Measurements from ENCODE around the gene TMEM229A.
"Not testable (repeated sequence)": the region's sequence is repeated elsewhere in the genome, so short reads cannot be mapped to it uniquely, and the experiment has no call there.

Gene TMEM229A

DNA sequence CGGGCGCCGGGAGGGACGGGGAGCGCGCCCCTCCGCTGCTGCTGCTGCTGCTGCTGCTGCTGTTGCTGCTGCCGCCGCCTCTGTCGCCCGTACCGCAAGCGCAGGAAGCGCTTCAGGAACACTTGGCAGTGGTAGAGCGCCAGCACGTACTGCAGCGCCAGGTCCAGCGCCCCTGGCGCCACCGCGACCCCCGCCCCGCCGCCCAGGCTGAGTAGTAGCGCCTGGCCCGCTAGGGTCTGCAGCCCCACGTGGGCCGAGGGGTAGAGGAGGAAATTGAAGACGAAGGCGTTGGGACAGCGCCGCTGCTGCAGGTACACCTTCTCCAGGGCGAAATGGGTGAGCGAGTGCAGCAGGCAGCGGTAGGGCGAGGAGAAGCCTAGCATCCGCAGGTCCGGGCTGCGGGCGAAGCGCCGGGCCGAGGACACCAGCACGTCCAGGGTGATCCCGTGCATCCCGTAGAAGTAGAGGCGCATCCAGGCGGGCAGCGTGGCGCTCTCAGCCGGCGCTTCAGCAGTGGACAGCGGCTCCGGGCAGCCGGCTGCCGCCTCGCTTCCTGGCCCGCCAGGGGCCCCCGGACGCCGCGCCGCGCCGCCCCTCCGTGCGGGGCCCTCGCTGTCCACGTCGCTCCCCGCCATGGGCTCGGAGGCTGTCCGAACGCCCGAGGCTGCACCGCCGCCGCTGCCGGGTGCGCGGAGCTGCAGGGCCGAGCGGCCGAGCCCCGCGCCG lies at the start of gene TMEM229A:
Gene TMEM229A, minus strand, starts transcription at position 699 of the 726 bp plus-strand sequence. Its CDS starts 64 bp downstream, at position 635.
- ATAC-seq (peak; percentile 71), DNase-seq (peak; percentile 16 to 17)
- peaks cover 20% of the 10 kb centered on the region for H3K4me1 Mint-ChIP-seq
- H3K4me3 Mint-ChIP-seq: peak within 1 kb of the TSS; percentile 76 to 81
- H3K27ac Mint-ChIP-seq: no peak within 1 kb of the TSS
- no peaks in the 10 kb centered on the region for H3K9me3 Mint-ChIP-seq
- H3K27me3 Mint-ChIP-seq: peaks cover 55% of the 10 kb centered on the region

GRCh38 chr7:124082234-124082633 lies 49.4 kb upstream of the TMEM229A start:
- H3K4me3 Mint-ChIP-seq, ATAC-seq, H3K9me3 Mint-ChIP-seq, DNase-seq, H3K27me3 Mint-ChIP-seq, H3K4me1 Mint-ChIP-seq, H3K27ac Mint-ChIP-seq: not testable (repeated sequence)

GRCh38 chr7:124077546-124077945 lies 44.7 kb upstream of the TMEM229A start:
- Mint-ChIP-seq H3K27me3 (no peaks in the 10 kb centered on the region), H3K9me3 (no peaks in the 10 kb centered on the region), H3K4me3 (no peak overlapping the region), H3K27ac (no peak overlapping the region), H3K4me1 (no peaks in the 10 kb centered on the region)
- ATAC-seq (no peak), DNase-seq (no peak)

GRCh38 chr7:124076841-124077240 lies 44.0 kb upstream of the TMEM229A start:
- ATAC-seq: no peak
- Mint-ChIP-seq H3K27ac (no peak overlapping the region), H3K4me1 (no peaks in the 10 kb centered on the region), H3K27me3 (no peaks in the 10 kb centered on the region), H3K4me3 (no peak overlapping the region), H3K9me3 (no peaks in the 10 kb centered on the region)
- DNase-seq: no peak

- ATAC-seq (no peak), DNase-seq (no peak)
- Mint-ChIP-seq H3K9me3 (no peaks in the 10 kb centered on the region), H3K27me3 (no peaks in the 10 kb centered on the region), H3K27ac (peak overlapping the region in 1 of 2 donors; percentile 91), H3K4me1 (no peaks in the 10 kb centered on the region), H3K4me3 (no peak overlapping the region)
Measured at GRCh38 chr7:124074007-124074406, 41.1 kb upstream of the TMEM229A start.

DNA sequence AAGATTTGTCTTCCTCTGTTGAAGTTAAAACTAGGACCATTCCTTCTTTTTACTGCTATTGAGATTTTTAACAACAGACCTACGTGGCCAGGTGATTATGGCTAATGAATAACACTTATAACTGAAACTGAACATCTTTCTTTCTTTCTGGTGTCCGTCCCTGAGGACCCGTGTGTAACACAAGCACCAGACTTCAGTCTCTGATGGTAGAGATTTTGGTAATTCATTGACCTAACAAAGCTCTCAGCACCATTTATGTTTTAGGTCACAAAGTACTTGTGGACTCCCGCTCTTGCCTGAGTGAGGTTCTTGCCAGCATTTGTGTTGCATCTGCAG lies 40.4 kb upstream of the TMEM229A start:
- Mint-ChIP-seq H3K27me3 (no peaks in the 10 kb centered on the region), H3K4me1 (no peaks in the 10 kb centered on the region), H3K4me3 (no peak overlapping the region), H3K9me3 (no peaks in the 10 kb centered on the region), H3K27ac (no peak overlapping the region)
- DNase-seq (no peak), ATAC-seq (no peak)

DNA sequence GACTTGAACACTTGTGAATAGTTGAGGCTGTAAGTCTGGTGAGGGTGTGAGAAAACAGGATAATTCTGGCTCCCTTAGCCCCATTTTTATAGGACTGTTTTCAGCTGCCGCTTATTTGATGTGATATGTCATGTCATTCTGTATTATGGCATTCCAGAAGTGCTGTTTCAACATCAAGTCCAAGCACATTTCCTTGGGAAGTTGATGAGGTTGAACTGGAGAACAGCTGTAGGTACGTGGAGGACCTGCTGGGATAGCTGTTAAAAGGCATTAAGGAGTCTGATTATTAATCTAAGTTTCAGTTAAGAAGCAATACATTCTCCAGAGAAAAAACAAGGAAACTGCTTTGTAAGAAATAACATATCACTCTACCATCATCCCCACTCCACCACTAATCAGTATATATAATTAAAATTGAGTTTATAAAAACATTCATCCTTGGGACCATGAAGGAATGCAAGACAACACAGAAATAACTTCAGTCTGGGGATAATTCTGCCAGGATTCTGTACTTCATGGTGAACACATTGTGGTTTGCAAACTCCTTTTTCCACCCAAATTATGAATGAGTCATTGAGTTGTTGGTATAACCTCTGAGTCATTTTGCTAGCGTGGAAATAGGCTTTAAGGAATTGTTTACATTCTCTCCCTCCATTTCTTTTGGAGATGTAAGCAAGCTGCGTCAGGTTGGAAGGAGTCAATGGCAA lies 39.9 kb upstream of the TMEM229A start:
- Mint-ChIP-seq H3K9me3 (peaks cover 0 to 1% of the 10 kb centered on the region in 2 donors), H3K27ac (no peak overlapping the region), H3K4me3 (no peak overlapping the region), H3K4me1 (no peaks in the 10 kb centered on the region), H3K27me3 (no peaks in the 10 kb centered on the region)
- DNase-seq (no peak), ATAC-seq (no peak)

DNA sequence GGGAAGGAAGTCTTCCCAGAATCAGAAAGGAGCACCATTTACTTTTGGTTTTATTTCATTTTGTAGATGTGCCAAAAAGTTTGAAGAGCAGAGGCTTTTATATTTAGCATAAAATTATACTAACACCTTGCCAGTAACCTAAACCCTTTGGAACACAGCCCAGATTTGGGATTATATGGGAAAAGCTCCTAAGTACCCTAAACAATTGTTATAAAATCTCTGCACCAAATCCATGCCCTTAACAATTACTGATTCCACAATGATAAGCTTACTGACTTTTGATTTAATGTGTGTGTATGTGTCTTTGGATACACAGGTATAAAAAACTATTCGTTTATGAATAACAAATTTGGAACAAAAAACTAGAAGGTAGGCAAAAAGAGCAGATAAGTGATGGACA lies 39.0 kb upstream of the TMEM229A start:
- Mint-ChIP-seq H3K27me3 (no peaks in the 10 kb centered on the region), H3K4me3 (no peak overlapping the region), H3K4me1 (no peaks in the 10 kb centered on the region), H3K9me3 (peaks cover under 1 to 5% of the 10 kb centered on the region in 2 donors), H3K27ac (no peak overlapping the region)
- no peak for ATAC-seq
- no peak for DNase-seq

- ATAC-seq (no peak), DNase-seq (no peak)
- Mint-ChIP-seq H3K4me1 (no peaks in the 10 kb centered on the region), H3K9me3 (peaks cover 0 to 15% of the 10 kb centered on the region in 2 donors), H3K27me3 (no peaks in the 10 kb centered on the region), H3K4me3 (no peak overlapping the region), H3K27ac (no peak overlapping the region)
Measured at GRCh38 chr7:124062171-124062570, 29.3 kb upstream of the TMEM229A start.

GRCh38 chr7:124060528-124060927 lies 27.7 kb upstream of the TMEM229A start:
- H3K4me1 Mint-ChIP-seq: no peaks in the 10 kb centered on the region
- no peaks in the 10 kb centered on the region for H3K27me3 Mint-ChIP-seq
- DNase-seq (no peak), ATAC-seq (no peak)
- H3K4me3 Mint-ChIP-seq: no peak overlapping the region
- peaks cover 0 to 8% of the 10 kb centered on the region in 2 donors for H3K9me3 Mint-ChIP-seq
- H3K27ac Mint-ChIP-seq: no peak overlapping the region

GRCh38 chr7:124059375-124059774 lies 26.5 kb upstream of the TMEM229A start:
- Mint-ChIP-seq H3K27me3 (no peaks in the 10 kb centered on the region), H3K4me1 (no peaks in the 10 kb centered on the region), H3K27ac (no peak overlapping the region), H3K4me3 (no peak overlapping the region), H3K9me3 (peaks cover 0 to 8% of the 10 kb centered on the region in 2 donors)
- no peak for DNase-seq
- ATAC-seq: no peak

- Mint-ChIP-seq H3K27me3 (no peaks in the 10 kb centered on the region), H3K27ac (no peak overlapping the region), H3K4me3 (no peak overlapping the region), H3K9me3 (peaks cover 0 to 3% of the 10 kb centered on the region in 2 donors), H3K4me1 (no peaks in the 10 kb centered on the region)
- DNase-seq (no peak), ATAC-seq (no peak)
Measured at GRCh38 chr7:124058515-124058914, 25.6 kb upstream of the TMEM229A start.

DNA sequence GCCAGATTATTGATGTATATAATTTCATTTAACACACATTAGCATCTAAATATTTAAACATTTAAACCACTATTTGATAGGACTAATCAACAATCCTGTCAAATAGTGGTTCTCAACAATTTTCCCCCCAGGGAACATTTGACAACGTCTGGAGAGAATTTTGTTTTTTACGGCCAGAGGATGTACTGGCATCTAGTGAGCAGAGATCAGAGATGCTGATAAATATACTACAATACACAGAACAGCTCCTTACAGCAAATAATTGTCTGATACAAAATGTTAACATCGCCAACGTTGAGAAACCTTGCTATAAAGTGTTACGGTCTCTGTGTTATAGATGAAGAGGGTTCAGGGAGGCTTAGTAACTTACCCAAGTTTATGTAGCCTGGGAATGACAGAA lies 25.0 kb upstream of the TMEM229A start:
- ATAC-seq (no peak), DNase-seq (no peak)
- Mint-ChIP-seq H3K4me1 (no peaks in the 10 kb centered on the region), H3K9me3 (no peaks in the 10 kb centered on the region), H3K27ac (no peak overlapping the region), H3K27me3 (no peaks in the 10 kb centered on the region), H3K4me3 (no peak overlapping the region)

DNA sequence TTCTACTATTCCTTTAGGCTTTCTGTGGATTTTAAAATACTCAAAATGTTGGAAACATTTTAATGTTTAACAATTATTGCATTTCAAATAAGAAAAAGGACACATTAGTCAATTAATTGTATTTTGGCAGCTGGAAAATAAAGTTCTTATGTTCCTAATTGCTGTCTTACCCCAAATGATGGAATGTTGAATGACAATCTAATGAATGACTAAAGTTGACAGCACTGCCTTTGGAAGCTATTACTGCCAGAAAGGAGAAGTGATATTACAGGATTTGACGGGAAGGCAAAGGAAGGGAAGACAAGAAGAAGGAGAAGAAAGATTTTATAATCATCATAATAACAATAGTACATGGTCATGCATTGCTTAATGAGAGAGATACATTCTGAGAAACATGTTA lies 23.4 kb upstream of the TMEM229A start:
- Mint-ChIP-seq H3K9me3 (no peaks in the 10 kb centered on the region), H3K27me3 (no peaks in the 10 kb centered on the region), H3K4me1 (no peaks in the 10 kb centered on the region), H3K4me3 (no peak overlapping the region), H3K27ac (no peak overlapping the region)
- DNase-seq (no peak), ATAC-seq (no peak)

DNA sequence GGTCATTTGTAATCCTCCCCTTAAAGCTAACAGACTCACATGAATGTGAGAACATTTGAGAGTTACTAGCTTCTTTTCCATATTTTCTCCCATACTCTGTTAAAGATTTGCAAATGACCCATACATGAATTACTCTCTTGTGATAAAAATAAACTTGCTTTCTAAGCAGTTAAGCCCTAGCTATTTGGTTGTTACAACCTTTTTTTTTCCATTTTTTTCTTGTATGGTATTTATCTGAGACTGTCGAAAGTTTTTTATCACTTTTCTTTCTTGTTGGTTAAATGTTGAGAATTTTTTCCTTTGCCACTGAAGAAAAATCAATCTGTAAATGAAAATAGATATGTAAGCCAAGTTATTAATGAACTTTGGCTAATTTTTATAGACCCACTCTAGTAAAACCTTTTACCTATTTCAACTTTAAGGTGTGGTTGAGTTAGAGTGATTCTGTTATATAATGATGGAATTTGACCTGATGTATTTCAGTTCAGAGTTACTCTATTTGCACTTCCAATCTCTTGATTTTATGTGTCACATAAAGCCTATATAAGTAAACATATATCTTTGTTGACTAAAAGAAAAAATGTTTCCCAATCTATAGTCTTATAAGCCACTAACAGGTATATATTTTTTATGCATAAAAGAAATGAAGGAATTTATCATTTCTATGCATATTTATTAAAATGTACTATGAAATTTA lies 19.0 kb upstream of the TMEM229A start:
- no peak for ATAC-seq
- H3K27me3 Mint-ChIP-seq: no peaks in the 10 kb centered on the region
- no peaks in the 10 kb centered on the region for H3K4me1 Mint-ChIP-seq
- no peak for DNase-seq
- no peak overlapping the region for H3K27ac Mint-ChIP-seq
- H3K4me3 Mint-ChIP-seq: no peak overlapping the region
- H3K9me3 Mint-ChIP-seq: no peaks in the 10 kb centered on the region

GRCh38 chr7:124042826-124043225 lies 10.0 kb upstream of the TMEM229A start:
- Mint-ChIP-seq H3K4me3 (no peak overlapping the region), H3K9me3 (no peaks in the 10 kb centered on the region), H3K27ac (no peak overlapping the region), H3K4me1 (no peaks in the 10 kb centered on the region), H3K27me3 (peaks cover 10% of the 10 kb centered on the region)
- ATAC-seq (no peak), DNase-seq (no peak)
